Activated gamma-delta T cell (primary cell): ENCODE measurements around the gene SYT7.
"Not testable (repeated sequence)": the region's sequence is repeated elsewhere in the genome, so short reads cannot be mapped to it uniquely, and the experiment has no call there.

Experiments
- DNase-seq: peaks from one replicate; lab custom pipeline; 2025; lab: John Stamatoyannopoulos, UW

SYT7 gene

GRCh38 chr11:61479360-61480058 lies 101.4 kb downstream of the SYT7 start:
- not testable (repeated sequence) for DNase-seq

GRCh38 chr11:61477727-61478148 lies 103.1 kb downstream of the SYT7 start:
- DNase-seq = no peak

DNA sequence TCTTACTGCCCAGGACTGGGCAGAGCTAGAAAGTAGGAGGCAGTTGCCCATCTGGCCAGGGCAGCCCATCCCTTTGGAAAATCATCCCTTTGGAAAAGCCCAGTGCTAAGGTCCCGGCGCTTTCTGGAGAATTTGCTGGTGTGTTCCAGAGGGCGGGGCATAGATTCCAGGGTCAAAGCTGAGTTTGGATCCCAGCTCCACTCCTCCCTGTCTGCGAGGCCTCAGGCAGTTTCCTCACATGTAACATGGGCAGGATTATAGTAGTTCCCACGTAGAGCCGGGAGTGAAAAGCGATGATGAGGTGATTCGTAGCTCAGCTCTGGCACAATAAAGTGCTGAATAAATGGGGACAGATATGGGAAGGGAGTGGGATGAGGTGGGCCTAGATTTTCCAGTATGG lies 103.8 kb downstream of the SYT7 start:
- no peak for DNase-seq

DNA sequence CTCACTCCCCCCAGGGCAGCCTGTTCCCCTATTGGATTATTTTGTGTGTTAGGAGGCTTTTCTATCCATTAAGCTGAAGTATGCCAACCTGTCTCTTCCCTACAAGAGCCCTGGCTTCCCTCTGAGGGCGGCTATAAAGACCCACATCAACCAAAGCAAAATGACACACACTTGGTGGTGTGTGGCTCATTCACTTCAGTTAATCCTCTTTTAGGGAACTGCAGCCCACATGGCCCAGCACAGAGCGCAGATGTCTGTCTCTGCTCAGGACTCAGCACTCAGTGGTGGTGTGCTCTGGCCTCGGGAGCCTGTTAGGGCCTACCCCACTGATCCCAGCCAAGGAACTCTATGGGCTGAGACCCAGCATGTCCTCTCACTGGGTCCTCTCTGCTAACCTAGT lies 104.5 kb downstream of the SYT7 start:
- no peak for DNase-seq

DNA sequence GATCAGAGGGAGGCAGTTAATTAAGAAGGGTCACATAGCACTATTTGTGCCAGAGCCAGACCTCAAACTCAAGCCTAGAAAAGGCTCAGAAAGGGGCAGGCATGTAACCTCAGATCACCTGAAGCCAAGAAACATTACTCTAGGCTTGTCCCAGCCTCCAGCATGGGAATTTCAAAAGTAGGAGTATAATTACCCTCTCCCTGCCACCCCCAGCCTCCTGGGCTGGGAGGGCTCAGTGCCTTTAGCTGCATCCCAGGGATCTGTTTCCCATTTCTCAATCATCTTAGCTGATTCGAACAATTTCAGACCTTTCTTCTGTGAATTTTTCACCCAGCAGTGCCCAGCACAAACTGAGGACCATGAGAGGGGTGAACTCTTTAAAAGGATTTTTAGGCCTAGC lies 105.4 kb downstream of the SYT7 start:
- DNase-seq = no peak

DNA sequence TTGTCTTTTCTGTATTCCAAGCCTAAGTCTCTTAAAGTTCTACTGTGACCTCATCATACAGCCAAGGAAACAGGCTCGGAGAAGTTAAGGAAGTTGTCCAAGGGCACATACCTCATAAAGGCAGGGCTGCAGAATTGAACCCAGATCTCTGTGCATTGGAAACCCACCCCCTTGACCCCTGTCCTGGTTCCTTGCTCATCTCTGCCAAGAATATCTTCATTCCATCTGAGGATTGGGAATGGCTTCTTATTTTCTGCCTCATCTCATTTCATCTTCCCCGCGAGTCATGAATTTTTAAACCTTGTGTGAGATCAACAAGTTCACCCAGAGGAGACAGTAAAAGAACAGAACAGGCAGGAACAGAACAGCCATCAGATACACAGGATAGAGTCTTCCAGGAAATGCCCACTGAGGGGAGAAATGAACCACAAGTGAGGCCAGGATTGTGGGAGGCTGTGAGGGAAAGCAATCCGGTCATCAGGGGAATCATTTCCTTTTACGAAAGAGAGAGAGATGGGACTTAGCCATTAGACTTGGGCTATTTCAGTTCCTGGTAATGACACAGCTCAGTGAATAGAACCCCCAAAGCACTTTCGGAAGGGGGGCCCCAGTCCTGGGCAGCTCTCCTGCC lies 106.7 kb downstream of the SYT7 start:
- DNase-seq = no peak

- DNase-seq = no peak
Observed at GRCh38 chr11:61473370-61474012, 107.4 kb downstream of the SYT7 start.

- no peak for DNase-seq
Observed at GRCh38 chr11:61472868-61473267, 108.0 kb downstream of the SYT7 start.

GRCh38 chr11:61472282-61472681 lies 108.6 kb downstream of the SYT7 start:
- DNase-seq = no peak

GRCh38 chr11:61468002-61468401 lies 112.9 kb downstream of the SYT7 start:
- DNase-seq = no peak

DNA sequence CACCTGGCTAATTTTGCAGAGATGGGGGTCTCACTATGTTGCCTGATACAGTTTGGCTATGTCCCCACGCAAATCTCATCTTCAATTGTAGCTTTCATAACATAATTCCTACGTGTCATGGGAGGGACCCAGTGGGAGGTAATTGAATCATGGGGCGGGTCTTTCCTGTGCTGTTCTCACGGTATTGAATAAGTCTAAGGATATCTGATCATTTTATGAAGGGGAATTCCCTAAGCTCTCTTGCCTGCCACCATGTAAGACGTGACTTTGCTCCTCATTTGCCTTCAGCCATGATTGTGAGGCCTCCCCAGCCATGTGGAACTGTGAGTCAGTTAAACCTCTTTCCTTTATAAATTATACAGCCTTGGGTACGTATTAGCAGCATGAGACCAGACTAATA lies 113.3 kb downstream of the SYT7 start:
- DNase-seq = not testable (repeated sequence)
